Measurements from ENCODE around the gene RSPO3.

Gene RSPO3

DNA sequence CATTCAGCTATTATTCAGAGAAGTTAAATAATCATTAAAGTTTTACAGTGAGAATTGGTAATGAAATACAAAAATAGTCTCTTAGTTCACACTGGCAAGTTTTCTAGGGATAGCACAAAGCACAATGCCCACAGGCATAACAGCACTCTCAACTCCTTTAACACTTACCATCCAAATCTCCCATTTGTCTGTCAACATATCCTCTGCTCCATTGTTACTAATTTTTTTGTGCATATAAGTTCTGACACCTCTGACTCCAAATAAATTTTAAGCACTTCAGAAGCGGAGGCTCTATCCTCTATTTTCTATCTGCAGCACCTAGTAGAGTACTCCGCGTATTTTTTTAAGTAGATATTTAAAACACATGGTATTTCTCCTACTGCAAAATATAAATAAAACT lies 15.6 kb upstream of the RSPO3 start:
- TF ChIP-seq, protein P1, sequence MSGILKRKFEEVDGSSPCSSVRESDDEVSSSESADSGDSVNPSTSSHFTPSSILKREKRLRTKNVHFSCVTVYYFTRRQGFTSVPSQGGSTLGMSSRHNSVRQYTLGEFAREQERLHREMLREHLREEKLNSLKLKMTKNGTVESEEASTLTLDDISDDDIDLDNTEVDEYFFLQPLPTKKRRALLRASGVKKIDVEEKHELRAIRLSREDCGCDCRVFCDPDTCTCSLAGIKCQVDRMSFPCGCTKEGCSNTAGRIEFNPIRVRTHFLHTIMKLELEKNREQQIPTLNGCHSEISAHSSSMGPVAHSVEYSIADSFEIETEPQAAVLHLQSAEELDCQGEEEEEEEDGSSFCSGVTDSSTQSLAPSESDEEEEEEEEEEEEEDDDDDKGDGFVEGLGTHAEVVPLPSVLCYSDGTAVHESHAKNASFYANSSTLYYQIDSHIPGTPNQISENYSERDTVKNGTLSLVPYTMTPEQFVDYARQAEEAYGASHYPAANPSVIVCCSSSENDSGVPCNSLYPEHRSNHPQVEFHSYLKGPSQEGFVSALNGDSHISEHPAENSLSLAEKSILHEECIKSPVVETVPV (CRISPR knock-in tag; IDR thresholded peaks at IDR 0.05), result no peak
- TF ChIP-seq RARB (CRISPR knock-in tag; IDR thresholded peaks at IDR 0.05) (no peak), ZC3H10 (CRISPR knock-in tag; IDR thresholded peaks at IDR 0.05) (no peak), PPARA (CRISPR knock-in tag; IDR thresholded peaks at IDR 0.05; ENCODE audit: borderline replicate concordance) (no peak), CSDC2 (CRISPR knock-in tag; IDR thresholded peaks at IDR 0.05) (no peak), ZNF565 (CRISPR knock-in tag; conservative IDR thresholded peaks at IDR 0.05; ENCODE audit: low read depth) (no peak), TCF4 (CRISPR knock-in tag; IDR thresholded peaks at IDR 0.05; ENCODE audit: borderline replicate concordance) (no peak), ZFP30 (CRISPR knock-in tag; IDR thresholded peaks at IDR 0.05) (no peak), ZFP3 (CRISPR knock-in tag; IDR thresholded peaks at IDR 0.05) (no peak), OSR1 (CRISPR knock-in tag; IDR thresholded peaks at IDR 0.05) (no peak), ARNTL (CRISPR knock-in tag; IDR thresholded peaks at IDR 0.05; ENCODE audit: borderline replicate concordance, low read depth) (no peak), ISL1 (CRISPR knock-in tag; IDR thresholded peaks at IDR 0.05) (no peak), ZNF8 (CRISPR knock-in tag; IDR thresholded peaks at IDR 0.05) (no peak)
- TF ChIP-seq, protein P2, sequence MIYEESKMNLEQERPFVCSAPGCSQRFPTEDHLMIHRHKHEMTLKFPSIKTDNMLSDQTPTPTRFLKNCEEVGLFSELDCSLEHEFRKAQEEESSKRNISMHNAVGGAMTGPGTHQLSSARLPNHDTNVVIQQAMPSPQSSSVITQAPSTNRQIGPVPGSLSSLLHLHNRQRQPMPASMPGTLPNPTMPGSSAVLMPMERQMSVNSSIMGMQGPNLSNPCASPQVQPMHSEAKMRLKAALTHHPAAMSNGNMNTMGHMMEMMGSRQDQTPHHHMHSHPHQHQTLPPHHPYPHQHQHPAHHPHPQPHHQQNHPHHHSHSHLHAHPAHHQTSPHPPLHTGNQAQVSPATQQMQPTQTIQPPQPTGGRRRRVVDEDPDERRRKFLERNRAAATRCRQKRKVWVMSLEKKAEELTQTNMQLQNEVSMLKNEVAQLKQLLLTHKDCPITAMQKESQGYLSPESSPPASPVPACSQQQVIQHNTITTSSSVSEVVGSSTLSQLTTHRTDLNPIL (CRISPR knock-in tag; IDR thresholded peaks at IDR 0.05; ENCODE audit: low read depth), result no peak
- TF ChIP-seq, protein P3, sequence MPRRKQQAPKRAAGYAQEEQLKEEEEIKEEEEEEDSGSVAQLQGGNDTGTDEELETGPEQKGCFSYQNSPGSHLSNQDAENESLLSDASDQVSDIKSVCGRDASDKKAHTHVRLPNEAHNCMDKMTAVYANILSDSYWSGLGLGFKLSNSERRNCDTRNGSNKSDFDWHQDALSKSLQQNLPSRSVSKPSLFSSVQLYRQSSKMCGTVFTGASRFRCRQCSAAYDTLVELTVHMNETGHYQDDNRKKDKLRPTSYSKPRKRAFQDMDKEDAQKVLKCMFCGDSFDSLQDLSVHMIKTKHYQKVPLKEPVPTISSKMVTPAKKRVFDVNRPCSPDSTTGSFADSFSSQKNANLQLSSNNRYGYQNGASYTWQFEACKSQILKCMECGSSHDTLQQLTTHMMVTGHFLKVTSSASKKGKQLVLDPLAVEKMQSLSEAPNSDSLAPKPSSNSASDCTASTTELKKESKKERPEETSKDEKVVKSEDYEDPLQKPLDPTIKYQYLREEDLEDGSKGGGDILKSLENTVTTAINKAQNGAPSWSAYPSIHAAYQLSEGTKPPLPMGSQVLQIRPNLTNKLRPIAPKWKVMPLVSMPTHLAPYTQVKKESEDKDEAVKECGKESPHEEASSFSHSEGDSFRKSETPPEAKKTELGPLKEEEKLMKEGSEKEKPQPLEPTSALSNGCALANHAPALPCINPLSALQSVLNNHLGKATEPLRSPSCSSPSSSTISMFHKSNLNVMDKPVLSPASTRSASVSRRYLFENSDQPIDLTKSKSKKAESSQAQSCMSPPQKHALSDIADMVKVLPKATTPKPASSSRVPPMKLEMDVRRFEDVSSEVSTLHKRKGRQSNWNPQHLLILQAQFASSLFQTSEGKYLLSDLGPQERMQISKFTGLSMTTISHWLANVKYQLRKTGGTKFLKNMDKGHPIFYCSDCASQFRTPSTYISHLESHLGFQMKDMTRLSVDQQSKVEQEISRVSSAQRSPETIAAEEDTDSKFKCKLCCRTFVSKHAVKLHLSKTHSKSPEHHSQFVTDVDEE (CRISPR knock-in tag; IDR thresholded peaks at IDR 0.05), result no peak
- TF ChIP-seq, protein P4, sequence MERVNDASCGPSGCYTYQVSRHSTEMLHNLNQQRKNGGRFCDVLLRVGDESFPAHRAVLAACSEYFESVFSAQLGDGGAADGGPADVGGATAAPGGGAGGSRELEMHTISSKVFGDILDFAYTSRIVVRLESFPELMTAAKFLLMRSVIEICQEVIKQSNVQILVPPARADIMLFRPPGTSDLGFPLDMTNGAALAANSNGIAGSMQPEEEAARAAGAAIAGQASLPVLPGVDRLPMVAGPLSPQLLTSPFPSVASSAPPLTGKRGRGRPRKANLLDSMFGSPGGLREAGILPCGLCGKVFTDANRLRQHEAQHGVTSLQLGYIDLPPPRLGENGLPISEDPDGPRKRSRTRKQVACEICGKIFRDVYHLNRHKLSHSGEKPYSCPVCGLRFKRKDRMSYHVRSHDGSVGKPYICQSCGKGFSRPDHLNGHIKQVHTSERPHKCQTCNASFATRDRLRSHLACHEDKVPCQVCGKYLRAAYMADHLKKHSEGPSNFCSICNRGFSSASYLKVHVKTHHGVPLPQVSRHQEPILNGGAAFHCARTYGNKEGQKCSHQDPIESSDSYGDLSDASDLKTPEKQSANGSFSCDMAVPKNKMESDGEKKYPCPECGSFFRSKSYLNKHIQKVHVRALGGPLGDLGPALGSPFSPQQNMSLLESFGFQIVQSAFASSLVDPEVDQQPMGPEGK (CRISPR knock-in tag; IDR thresholded peaks at IDR 0.05; ENCODE audit: borderline replicate concordance), result no peak
- no peak for ATAC-seq

DNA sequence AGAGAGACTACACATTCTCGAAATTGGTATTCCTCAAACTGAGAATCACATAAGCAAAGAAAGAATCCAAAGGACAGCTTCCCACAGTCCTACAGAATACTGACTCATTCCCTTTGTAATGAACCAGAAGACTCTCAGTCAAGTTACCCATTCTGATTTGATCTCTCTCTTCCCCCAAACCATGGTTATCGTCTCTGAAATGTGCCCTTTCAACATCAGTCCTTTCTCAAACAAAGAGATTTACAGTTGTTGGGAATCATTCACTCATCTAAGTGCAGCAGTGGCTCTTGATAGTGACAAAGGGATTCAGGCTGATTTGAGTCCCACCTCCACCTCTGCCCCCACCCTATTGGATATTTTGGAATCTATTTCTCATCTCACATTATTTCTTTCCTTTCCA lies 15.0 kb upstream of the RSPO3 start:
- no peak for ATAC-seq
- TF ChIP-seq ZFP30 (CRISPR knock-in tag; IDR thresholded peaks at IDR 0.05) (no peak), ZC3H10 (CRISPR knock-in tag; IDR thresholded peaks at IDR 0.05) (no peak), ISL1 (CRISPR knock-in tag; IDR thresholded peaks at IDR 0.05) (no peak), ZFP3 (CRISPR knock-in tag; IDR thresholded peaks at IDR 0.05) (no peak), TCF4 (CRISPR knock-in tag; IDR thresholded peaks at IDR 0.05; ENCODE audit: borderline replicate concordance) (no peak), ZNF8 (CRISPR knock-in tag; IDR thresholded peaks at IDR 0.05) (no peak), OSR1 (CRISPR knock-in tag; IDR thresholded peaks at IDR 0.05) (no peak)
- TF ChIP-seq, protein P5, sequence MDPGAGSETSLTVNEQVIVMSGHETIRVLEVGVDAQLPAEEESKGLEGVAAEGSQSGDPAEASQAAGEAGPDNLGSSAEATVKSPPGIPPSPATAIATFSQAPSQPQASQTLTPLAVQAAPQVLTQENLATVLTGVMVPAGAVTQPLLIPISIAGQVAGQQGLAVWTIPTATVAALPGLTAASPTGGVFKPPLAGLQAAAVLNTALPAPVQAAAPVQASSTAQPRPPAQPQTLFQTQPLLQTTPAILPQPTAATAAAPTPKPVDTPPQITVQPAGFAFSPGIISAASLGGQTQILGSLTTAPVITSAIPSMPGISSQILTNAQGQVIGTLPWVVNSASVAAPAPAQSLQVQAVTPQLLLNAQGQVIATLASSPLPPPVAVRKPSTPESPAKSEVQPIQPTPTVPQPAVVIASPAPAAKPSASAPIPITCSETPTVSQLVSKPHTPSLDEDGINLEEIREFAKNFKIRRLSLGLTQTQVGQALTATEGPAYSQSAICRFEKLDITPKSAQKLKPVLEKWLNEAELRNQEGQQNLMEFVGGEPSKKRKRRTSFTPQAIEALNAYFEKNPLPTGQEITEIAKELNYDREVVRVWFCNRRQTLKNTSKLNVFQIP (CRISPR knock-in tag; IDR thresholded peaks at IDR 0.05; ENCODE audit: borderline replicate concordance, low read depth), result no peak
- TF ChIP-seq, protein P2 (CRISPR knock-in tag; IDR thresholded peaks at IDR 0.05; ENCODE audit: low read depth), result no peak

DNA sequence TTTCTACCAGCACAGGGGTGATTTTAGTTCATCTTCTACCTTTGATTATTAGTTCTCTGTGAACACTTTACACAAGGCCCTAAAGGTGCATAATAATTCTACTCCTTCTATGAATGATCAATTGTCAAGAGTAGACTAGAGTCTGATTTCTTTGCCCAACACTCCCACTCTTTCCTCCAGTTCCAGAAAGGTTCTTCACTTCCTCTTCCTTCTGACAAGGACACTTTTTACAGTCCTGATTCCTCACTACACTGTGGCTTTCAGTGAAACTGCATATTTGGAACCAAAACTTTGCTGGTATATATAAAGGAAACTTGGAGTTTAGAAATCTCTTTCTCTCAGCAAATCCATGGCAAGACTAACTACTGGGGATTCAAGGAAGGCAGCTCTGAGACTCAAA lies 10.6 kb upstream of the RSPO3 start:
- no peak for TF ChIP-seq ISL1 (CRISPR knock-in tag; IDR thresholded peaks at IDR 0.05)
- TF ChIP-seq GLIS3 (CRISPR knock-in tag; IDR thresholded peaks at IDR 0.05), result no peak
- TF ChIP-seq TOX (CRISPR knock-in tag; IDR thresholded peaks at IDR 0.05; ENCODE audit: borderline replicate concordance), result no peak
- TF ChIP-seq, protein P5 (CRISPR knock-in tag; IDR thresholded peaks at IDR 0.05; ENCODE audit: borderline replicate concordance, low read depth), result no peak
- TF ChIP-seq OSR1 (CRISPR knock-in tag; IDR thresholded peaks at IDR 0.05), result no peak
- TF ChIP-seq, protein P3 (CRISPR knock-in tag; IDR thresholded peaks at IDR 0.05), result no peak
- no peak for TF ChIP-seq BACH2 (CRISPR knock-in tag; IDR thresholded peaks at IDR 0.05; ENCODE audit: borderline replicate concordance)
- no peak for TF ChIP-seq CSDC2 (CRISPR knock-in tag; IDR thresholded peaks at IDR 0.05)
- TF ChIP-seq TCF4 (CRISPR knock-in tag; IDR thresholded peaks at IDR 0.05; ENCODE audit: borderline replicate concordance), result no peak
- no peak for ATAC-seq

Measured in SK-N-SH treated with all-trans-retinoic acid at 6 μM for 48 hours (cell line).